ENCODE data around the gene PALLD. TPM values are rescaled to one million over a fixed set of nuclear protein-coding genes. Genes with fewer than 3 reads are reported as not detected.

PALLD gene
- total and polyA plus RNA-seq, 2 of the 8 experiments (the other 6 are each of a cell fraction or from before 2014, with no cell fraction given), result 10.5 to 25.0 TPM

GRCh38 chr4:168537571-168537970 lies 40.7 kb downstream of the PALLD start (continued):
- TF ChIP-seq, protein P1, sequence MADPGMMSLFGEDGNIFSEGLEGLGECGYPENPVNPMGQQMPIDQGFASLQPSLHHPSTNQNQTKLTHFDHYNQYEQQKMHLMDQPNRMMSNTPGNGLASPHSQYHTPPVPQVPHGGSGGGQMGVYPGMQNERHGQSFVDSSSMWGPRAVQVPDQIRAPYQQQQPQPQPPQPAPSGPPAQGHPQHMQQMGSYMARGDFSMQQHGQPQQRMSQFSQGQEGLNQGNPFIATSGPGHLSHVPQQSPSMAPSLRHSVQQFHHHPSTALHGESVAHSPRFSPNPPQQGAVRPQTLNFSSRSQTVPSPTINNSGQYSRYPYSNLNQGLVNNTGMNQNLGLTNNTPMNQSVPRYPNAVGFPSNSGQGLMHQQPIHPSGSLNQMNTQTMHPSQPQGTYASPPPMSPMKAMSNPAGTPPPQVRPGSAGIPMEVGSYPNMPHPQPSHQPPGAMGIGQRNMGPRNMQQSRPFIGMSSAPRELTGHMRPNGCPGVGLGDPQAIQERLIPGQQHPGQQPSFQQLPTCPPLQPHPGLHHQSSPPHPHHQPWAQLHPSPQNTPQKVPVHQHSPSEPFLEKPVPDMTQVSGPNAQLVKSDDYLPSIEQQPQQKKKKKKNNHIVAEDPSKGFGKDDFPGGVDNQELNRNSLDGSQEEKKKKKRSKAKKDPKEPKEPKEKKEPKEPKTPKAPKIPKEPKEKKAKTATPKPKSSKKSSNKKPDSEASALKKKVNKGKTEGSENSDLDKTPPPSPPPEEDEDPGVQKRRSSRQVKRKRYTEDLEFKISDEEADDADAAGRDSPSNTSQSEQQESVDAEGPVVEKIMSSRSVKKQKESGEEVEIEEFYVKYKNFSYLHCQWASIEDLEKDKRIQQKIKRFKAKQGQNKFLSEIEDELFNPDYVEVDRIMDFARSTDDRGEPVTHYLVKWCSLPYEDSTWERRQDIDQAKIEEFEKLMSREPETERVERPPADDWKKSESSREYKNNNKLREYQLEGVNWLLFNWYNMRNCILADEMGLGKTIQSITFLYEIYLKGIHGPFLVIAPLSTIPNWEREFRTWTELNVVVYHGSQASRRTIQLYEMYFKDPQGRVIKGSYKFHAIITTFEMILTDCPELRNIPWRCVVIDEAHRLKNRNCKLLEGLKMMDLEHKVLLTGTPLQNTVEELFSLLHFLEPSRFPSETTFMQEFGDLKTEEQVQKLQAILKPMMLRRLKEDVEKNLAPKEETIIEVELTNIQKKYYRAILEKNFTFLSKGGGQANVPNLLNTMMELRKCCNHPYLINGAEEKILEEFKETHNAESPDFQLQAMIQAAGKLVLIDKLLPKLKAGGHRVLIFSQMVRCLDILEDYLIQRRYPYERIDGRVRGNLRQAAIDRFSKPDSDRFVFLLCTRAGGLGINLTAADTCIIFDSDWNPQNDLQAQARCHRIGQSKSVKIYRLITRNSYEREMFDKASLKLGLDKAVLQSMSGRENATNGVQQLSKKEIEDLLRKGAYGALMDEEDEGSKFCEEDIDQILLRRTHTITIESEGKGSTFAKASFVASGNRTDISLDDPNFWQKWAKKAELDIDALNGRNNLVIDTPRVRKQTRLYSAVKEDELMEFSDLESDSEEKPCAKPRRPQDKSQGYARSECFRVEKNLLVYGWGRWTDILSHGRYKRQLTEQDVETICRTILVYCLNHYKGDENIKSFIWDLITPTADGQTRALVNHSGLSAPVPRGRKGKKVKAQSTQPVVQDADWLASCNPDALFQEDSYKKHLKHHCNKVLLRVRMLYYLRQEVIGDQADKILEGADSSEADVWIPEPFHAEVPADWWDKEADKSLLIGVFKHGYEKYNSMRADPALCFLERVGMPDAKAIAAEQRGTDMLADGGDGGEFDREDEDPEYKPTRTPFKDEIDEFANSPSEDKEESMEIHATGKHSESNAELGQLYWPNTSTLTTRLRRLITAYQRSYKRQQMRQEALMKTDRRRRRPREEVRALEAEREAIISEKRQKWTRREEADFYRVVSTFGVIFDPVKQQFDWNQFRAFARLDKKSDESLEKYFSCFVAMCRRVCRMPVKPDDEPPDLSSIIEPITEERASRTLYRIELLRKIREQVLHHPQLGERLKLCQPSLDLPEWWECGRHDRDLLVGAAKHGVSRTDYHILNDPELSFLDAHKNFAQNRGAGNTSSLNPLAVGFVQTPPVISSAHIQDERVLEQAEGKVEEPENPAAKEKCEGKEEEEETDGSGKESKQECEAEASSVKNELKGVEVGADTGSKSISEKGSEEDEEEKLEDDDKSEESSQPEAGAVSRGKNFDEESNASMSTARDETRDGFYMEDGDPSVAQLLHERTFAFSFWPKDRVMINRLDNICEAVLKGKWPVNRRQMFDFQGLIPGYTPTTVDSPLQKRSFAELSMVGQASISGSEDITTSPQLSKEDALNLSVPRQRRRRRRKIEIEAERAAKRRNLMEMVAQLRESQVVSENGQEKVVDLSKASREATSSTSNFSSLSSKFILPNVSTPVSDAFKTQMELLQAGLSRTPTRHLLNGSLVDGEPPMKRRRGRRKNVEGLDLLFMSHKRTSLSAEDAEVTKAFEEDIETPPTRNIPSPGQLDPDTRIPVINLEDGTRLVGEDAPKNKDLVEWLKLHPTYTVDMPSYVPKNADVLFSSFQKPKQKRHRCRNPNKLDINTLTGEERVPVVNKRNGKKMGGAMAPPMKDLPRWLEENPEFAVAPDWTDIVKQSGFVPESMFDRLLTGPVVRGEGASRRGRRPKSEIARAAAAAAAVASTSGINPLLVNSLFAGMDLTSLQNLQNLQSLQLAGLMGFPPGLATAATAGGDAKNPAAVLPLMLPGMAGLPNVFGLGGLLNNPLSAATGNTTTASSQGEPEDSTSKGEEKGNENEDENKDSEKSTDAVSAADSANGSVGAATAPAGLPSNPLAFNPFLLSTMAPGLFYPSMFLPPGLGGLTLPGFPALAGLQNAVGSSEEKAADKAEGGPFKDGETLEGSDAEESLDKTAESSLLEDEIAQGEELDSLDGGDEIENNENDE (IDR thresholded peaks at IDR 0.05; ENCODE audit: insufficient replicate concordance, low read length), result no peak
- no peak for TF ChIP-seq MAFK (IDR thresholded peaks at IDR 0.05; ENCODE audit: low read depth, low read length)
- no peak for TF ChIP-seq FOSL1 (IDR thresholded peaks at IDR 0.05; ENCODE audit: insufficient read depth, low read depth, low read length)
- TF ChIP-seq BCL11A (IDR thresholded peaks at IDR 0.05; ENCODE audit: low read depth in 2 of 2, low read length in 2 of 2), result no peak
- no peak for TF ChIP-seq USF2 (IDR thresholded peaks at IDR 0.05; ENCODE audit: low read length)
- no peak for TF ChIP-seq EP300 (IDR thresholded peaks at IDR 0.05; ENCODE audit: borderline replicate concordance in 1 of 2, low read depth in 2 of 2, low read length in 2 of 2)
- no peak for TF ChIP-seq TEAD4 (IDR thresholded peaks at IDR 0.05; ENCODE audit: low read depth, low read length)

Measured in H1 (cell line).